WERI-Rb-1 (cell line): ENCODE results near the gene CDK5.
"Not testable (repeated sequence)": the region's sequence is repeated elsewhere in the genome, so short reads cannot be mapped to it uniquely, and the experiment has no call there.

Source experiments
- DNase-seq: peaks from one replicate; pipeline ENCODE4 v3.0.0-alpha.2; 2020
- H3K27ac ChIP-seq: fragments of 250-450 bp; sonication (Bioruptor Pico); 2 replicates; pipeline ENCODE4 v1.5.1; 2020; ENCODE audit warnings: mild to moderate bottlenecking, moderate library complexity
- H3K27me3 ChIP-seq: fragments of 250-450 bp; sonication (Bioruptor Pico); 2 replicates; pipeline ENCODE4 v1.5.1; 2021; ENCODE audit warnings: mild to moderate bottlenecking, low read depth, moderate library complexity; ENCODE audit not compliant: insufficient read depth, severe bottlenecking
- H3K36me3 ChIP-seq: fragments of 250-450 bp; sonication (Bioruptor Pico); 2 replicates; pipeline ENCODE4 v1.5.1; 2020; ENCODE audit warnings: mild to moderate bottlenecking, moderate library complexity
- H3K4me3 ChIP-seq: 2 replicates; pipeline ENCODE4 v1.5.1; 2011; ENCODE audit warnings: low read depth, mild to moderate bottlenecking, control low read depth, low read length
- H3K9me3 ChIP-seq: fragments of 250-450 bp; sonication (Bioruptor Pico); 2 replicates; pipeline ENCODE4 v1.5.1; 2021; ENCODE audit warnings: mild to moderate bottlenecking, moderate library complexity; ENCODE audit not compliant: severe bottlenecking
- TF ChIP-seq, protein P1 (sequence below): IDR thresholded peaks from 2 replicates; pipeline ENCODE4 v1.5.1; 2011; ENCODE audit warnings: low read depth, mild to moderate bottlenecking, control low read depth, inconsistent platforms, low read length

Gene CDK5

DNA sequence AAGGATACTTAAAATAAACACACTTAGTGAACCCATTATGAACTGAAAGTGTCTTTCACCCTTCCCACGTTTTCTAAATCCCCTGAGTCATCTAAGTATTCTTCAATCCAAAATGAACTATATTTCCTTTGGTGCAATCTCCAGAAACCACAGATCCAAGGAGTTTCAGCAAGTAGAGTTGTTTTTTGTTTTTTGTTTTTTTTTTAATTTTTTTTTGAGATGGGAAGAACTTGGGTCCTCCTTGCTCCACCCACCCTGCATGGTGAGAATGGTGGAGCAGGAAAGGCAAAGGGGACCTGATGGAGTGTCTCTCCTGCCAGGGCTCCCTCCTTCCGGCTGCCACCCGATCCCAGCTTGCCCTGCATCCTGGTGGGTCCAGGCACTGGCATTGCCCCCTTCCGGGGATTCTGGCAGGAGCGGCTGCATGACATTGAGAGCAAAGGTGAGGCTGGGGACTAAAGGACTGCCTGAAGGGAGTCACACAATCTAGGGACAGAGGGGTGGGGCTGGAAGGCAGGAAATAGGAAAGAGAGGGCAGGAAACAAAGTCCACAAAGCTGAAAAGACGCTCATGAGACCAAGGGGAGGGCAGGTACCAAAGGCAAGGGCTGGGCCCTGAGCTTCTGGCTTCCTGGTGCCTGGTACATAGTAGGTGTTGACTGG, 45.5 kb downstream of the CDK5 start:
- Histone ChIP-seq H3K9me3 (no peaks in the 10 kb centered on the region), H3K27me3 (no peaks in the 10 kb centered on the region), H3K27ac (peak overlapping the region; percentile 25; the same call in 1 of the 2 replicates), H3K4me3 (no peak overlapping the region), H3K36me3 (no peaks in the 10 kb centered on the region)
- DNase-seq, result no peak
- TF ChIP-seq, protein P1, sequence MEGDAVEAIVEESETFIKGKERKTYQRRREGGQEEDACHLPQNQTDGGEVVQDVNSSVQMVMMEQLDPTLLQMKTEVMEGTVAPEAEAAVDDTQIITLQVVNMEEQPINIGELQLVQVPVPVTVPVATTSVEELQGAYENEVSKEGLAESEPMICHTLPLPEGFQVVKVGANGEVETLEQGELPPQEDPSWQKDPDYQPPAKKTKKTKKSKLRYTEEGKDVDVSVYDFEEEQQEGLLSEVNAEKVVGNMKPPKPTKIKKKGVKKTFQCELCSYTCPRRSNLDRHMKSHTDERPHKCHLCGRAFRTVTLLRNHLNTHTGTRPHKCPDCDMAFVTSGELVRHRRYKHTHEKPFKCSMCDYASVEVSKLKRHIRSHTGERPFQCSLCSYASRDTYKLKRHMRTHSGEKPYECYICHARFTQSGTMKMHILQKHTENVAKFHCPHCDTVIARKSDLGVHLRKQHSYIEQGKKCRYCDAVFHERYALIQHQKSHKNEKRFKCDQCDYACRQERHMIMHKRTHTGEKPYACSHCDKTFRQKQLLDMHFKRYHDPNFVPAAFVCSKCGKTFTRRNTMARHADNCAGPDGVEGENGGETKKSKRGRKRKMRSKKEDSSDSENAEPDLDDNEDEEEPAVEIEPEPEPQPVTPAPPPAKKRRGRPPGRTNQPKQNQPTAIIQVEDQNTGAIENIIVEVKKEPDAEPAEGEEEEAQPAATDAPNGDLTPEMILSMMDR, result no peak

DNA sequence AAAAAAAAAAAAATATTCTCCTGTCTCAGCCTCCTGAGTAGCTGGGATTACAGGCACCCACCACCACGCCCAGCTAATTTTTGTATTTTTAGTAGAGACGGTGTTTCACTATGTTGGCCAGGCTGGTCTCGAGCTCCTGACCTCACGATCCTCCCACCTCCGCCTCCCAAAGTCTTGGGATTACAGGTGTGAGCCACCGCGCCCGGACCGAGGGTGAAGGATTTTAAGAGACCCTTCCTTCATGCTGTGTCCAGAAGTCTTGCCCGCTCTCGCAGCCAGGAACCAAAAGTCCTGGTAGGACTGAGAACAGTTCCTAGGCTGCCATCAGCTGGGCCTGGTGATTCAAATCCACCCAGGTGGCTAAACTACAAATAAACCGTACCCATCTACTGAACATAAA, 46.1 kb downstream of the CDK5 start:
- not testable (repeated sequence) for H3K9me3 ChIP-seq, H3K27ac ChIP-seq, DNase-seq, H3K27me3 ChIP-seq, H3K4me3 ChIP-seq, H3K36me3 ChIP-seq

DNA sequence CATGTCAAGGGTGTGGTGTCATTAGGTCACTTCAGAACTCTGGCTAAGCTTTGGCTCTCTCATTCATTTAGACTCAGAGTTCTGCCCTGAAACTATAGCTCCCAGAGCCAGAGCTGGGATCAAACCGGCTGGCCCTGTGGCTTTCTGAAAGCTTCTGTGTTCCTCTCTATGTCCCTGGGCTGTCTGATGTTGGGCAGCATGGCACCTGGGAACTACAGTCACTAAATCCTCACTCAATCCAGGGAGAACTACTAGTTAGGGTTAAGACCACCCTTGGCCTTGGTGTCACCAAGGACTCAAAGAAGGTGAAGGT, 46.6 kb downstream of the CDK5 start:
- Histone ChIP-seq H3K9me3 (no peaks in the 10 kb centered on the region), H3K27ac (no peak overlapping the region), H3K36me3 (no peaks in the 10 kb centered on the region), H3K4me3 (no peak overlapping the region), H3K27me3 (no peaks in the 10 kb centered on the region)
- DNase-seq, result no peak
- TF ChIP-seq, protein P1, result no peak

DNA sequence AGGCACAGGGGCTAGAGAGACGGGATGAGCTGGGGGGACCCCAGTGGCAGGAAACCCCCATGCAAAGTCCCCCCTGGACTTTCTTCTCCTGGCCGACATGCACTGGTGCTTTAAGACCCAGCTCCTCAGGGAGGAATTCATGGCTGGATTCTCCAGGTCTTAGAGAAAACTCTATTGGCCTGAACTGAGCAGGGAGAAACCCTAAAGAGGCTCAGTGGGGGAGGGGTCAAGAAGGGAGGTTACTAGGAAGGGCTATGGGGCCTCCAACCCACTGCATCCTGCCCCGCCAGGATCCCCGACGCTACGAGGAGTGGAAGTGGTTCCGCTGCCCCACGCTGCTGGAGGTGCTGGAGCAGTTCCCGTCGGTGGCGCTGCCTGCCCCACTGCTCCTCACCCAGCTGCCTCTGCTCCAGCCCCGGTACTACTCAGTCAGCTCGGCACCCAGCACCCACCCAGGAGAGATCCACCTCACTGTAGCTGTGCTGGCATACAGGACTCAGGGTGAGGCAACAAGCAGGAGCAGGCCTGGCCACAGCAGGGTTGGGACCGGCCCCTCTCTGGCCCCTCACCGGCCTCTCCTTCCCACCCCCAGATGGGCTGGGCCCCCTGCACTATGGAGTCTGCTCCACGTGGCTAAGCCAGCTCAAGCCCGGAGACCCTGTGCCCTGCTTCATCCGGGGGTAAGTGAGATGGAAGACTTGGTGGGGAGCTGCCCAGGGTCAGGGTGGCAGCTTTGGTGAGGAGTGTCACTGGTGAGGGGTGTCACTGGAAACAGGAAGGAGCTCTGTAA, 47.2 kb downstream of the CDK5 start:
- no peaks in the 10 kb centered on the region for H3K36me3 ChIP-seq
- no peaks in the 10 kb centered on the region for H3K9me3 ChIP-seq
- no peak overlapping the region for H3K4me3 ChIP-seq
- peak overlapping the region; percentile 24; the same call in 1 of the 2 replicates for H3K27ac ChIP-seq
- TF ChIP-seq, protein P1, result no peak
- peak; percentile 46 for DNase-seq
- H3K27me3 ChIP-seq, result no peaks in the 10 kb centered on the region

DNA sequence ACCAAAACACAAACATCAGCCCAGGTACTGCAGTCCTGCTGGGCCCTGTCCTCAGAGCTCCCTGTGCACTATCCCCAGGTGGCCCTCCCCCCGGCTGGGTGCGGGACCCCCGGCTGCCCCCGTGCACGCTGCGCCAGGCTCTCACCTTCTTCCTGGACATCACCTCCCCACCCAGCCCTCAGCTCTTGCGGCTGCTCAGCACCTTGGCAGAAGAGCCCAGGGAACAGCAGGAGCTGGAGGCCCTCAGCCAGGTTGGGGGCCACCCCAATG, 47.7 kb downstream of the CDK5 start:
- Histone ChIP-seq H3K27ac (peak overlapping the region; percentile 24; the same call in 1 of the 2 replicates), H3K9me3 (no peaks in the 10 kb centered on the region), H3K4me3 (no peak overlapping the region), H3K27me3 (no peaks in the 10 kb centered on the region), H3K36me3 (no peaks in the 10 kb centered on the region)
- TF ChIP-seq, protein P1, result no peak
- no peak for DNase-seq

DNA sequence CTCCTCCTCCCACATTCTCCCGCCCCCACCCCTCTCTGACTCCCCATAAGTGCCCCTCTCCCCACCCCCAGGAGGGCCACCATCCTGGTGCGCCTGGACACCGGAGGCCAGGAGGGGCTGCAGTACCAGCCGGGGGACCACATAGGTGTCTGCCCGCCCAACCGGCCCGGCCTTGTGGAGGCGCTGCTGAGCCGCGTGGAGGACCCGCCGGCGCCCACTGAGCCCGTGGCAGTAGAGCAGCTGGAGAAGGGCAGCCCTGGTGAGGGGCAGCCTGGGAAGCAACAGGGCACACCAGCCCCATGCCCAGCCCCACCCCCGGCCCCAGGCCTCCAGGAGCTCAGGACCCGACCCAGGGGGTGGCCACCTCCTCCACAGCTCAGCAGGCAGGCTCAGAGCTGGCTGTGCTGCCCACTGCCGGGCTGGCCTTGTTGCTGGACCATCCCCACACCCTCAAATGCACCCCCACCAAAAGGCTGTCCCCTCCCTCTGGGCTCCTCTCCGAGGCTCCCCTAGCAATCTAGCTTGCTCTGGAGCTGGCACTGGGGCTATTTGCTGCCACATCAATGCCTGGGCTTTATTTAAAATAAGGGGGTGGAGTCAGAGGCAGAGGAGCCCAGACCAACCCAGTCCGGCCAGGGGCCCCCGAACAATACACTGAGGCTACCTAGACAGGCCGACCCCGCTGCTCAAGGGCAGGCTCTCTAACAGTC, 48.2 kb downstream of the CDK5 start:
- Histone ChIP-seq H3K4me3 (no peak overlapping the region), H3K9me3 (no peaks in the 10 kb centered on the region), H3K27ac (no peak overlapping the region; the same call in 1 of the 2 replicates), H3K36me3 (no peaks in the 10 kb centered on the region), H3K27me3 (no peaks in the 10 kb centered on the region)
- DNase-seq, result no peak
- TF ChIP-seq, protein P1, result peak; percentile 20; the same call in 1 of the 2 replicates
